ENCODE measurements around the gene DGKB.

Gene DGKB

GRCh38 chr7:14260011-14260410 is 642.5 kb downstream of the DGKB start:
- FAIRE-seq, result no peak

GRCh38 chr7:14258861-14259260 is 643.7 kb downstream of the DGKB start:
- no peak for FAIRE-seq

GRCh38 chr7:14258441-14258840 is 644.1 kb downstream of the DGKB start:
- FAIRE-seq, result no peak

GRCh38 chr7:14252458-14252857 is 650.1 kb downstream of the DGKB start:
- FAIRE-seq, result no peak

GRCh38 chr7:14242175-14242574 is 660.4 kb downstream of the DGKB start:
- no peak for FAIRE-seq

GRCh38 chr7:14236834-14237233 is 665.7 kb downstream of the DGKB start:
- no peak for FAIRE-seq

GRCh38 chr7:14235056-14235455 is 667.5 kb downstream of the DGKB start:
- no peak for FAIRE-seq

GRCh38 chr7:14233868-14234369 is 668.6 kb downstream of the DGKB start:
- FAIRE-seq, result no peak

- no peak for FAIRE-seq
These were observed 669.3 kb downstream of the DGKB start for GRCh38 chr7:14233076-14233867.

GRCh38 chr7:14229047-14229446 is 673.5 kb downstream of the DGKB start:
- FAIRE-seq, result no peak

GRCh38 chr7:14228341-14228740 is 674.2 kb downstream of the DGKB start:
- no peak for FAIRE-seq

GRCh38 chr7:14226126-14226525 is 676.4 kb downstream of the DGKB start:
- FAIRE-seq, result no peak

GRCh38 chr7:14219125-14219524 is 683.4 kb downstream of the DGKB start:
- FAIRE-seq, result no peak

- no peak for FAIRE-seq
These were observed 684.2 kb downstream of the DGKB start for GRCh38 chr7:14218338-14218737.

GRCh38 chr7:14209896-14210484 is 692.6 kb downstream of the DGKB start:
- no peak for FAIRE-seq

GRCh38 chr7:14207711-14208110 is 694.8 kb downstream of the DGKB start:
- no peak for FAIRE-seq

- FAIRE-seq, result no peak
These were observed 695.4 kb downstream of the DGKB start for GRCh38 chr7:14207138-14207537.

- FAIRE-seq, result no peak
These were observed 696.4 kb downstream of the DGKB start for GRCh38 chr7:14206121-14206520.

- no peak for FAIRE-seq
These were observed 701.2 kb downstream of the DGKB start for GRCh38 chr7:14201353-14201752.

- FAIRE-seq, result no peak
These were observed 703.2 kb downstream of the DGKB start for GRCh38 chr7:14199336-14199735.

- FAIRE-seq, result no peak
These were observed 705.3 kb downstream of the DGKB start for GRCh38 chr7:14197280-14197679.

- FAIRE-seq, result no peak
These were observed 706.0 kb downstream of the DGKB start for GRCh38 chr7:14196555-14196954.

GRCh38 chr7:14195871-14196270 is 706.7 kb downstream of the DGKB start:
- no peak for FAIRE-seq

GRCh38 chr7:14195079-14195478 is 707.5 kb downstream of the DGKB start:
- no peak for FAIRE-seq

GRCh38 chr7:14191686-14192098 is 710.9 kb downstream of the DGKB start:
- FAIRE-seq, result no peak

Measured in islet of Langerhans (tissue), 1 donor.